ENCODE results near the gene PRR5. TPM values are rescaled to one million over a fixed set of nuclear protein-coding genes. Genes with fewer than 3 reads are reported as not detected.

PRR5 gene
- total and polyA plus RNA-seq, 2 of the 13 experiments (the other 11 are each of a cell fraction or from before 2014, with no cell fraction given), result 11.6 to 27.5 TPM

GRCh38 chr22:44701824-44702478 is at the start of gene PRR5 (continued):
- peak; percentile 39; the same call in 1 of the 2 replicates for TF ChIP-seq ZBTB14 (CRISPR knock-in tag; IDR thresholded peaks at IDR 0.05)
- peak; percentile 57; the same call in 1 of the 2 replicates for TF ChIP-seq NFKB2 (CRISPR knock-in tag; IDR thresholded peaks at IDR 0.05; ENCODE audit: borderline replicate concordance)
- no peak for TF ChIP-seq IRF9 (CRISPR knock-in tag; IDR thresholded peaks at IDR 0.05; ENCODE audit: borderline replicate concordance)
- peak; percentile 55; the same call in 1 of the 2 replicates for TF ChIP-seq HIC2 (CRISPR knock-in tag; IDR thresholded peaks at IDR 0.05; ENCODE audit: low read depth)
- TF ChIP-seq ZNF574 (CRISPR knock-in tag; IDR thresholded peaks at IDR 0.05), result peak; percentile 37; the same call in 1 of the 2 replicates
- no peak for TF ChIP-seq FOXA1 (IDR thresholded peaks at IDR 0.05)
- TF ChIP-seq FOXA1 (CRISPR knock-in tag; IDR thresholded peaks at IDR 0.05), result 0 out of 2 replicates have a peak, but pooled peaks have one; percentile 17
- TF ChIP-seq ZNF251 (CRISPR knock-in tag; IDR thresholded peaks at IDR 0.05), result no peak
- no peak for TF ChIP-seq GLMP (CRISPR knock-in tag; IDR thresholded peaks at IDR 0.05; ENCODE audit: borderline replicate concordance)
- TF ChIP-seq MNT (IDR thresholded peaks at IDR 0.05), result peak; percentile 49; the same call in 1 of the 2 replicates
- TF ChIP-seq HOMEZ (CRISPR knock-in tag; IDR thresholded peaks at IDR 0.05; ENCODE audit: low read depth), result no peak
- TF ChIP-seq ZNF20 (CRISPR knock-in tag; IDR thresholded peaks at IDR 0.05), result no peak
- TF ChIP-seq ZNF549 (CRISPR knock-in tag; IDR thresholded peaks at IDR 0.05), result no peak
- peak; percentile 54; the same call in 1 of the 2 replicates for TF ChIP-seq GMEB1 (CRISPR knock-in tag; IDR thresholded peaks at IDR 0.05; ENCODE audit: borderline replicate concordance)
- 0 out of 2 replicates have a peak, but pooled peaks have one; percentile 62 for TF ChIP-seq ZNF746 (CRISPR knock-in tag; IDR thresholded peaks at IDR 0.05)
